HCT116 (cell line): ENCODE results near the gene LILRB1. TPM values are rescaled to one million over a fixed set of nuclear protein-coding genes. Genes with fewer than 3 reads are reported as not detected.

Experiments
- ATAC-seq: fragments of 200-7000 bp; cut with Tn5 transposase; 2 replicates; pipeline ENCODE4 v1.9.1; 2020; ENCODE audit warnings: mild to moderate bottlenecking, moderate library complexity
- BruUV-seq: library from RNA; stranded (reverse); fragments of 400-500 nt; replicated peaks from 2 replicates; lab custom pipeline; 2021; lab: Mats Ljungman, UMichigan
- CTCF ChIA-PET: fragments of 300-600 bp; sonication (Branson Sonifier 250); formaldehyde crosslinking; loops from one replicate; lab custom pipeline; 2021; ENCODE audit warnings: antibody characterized with exemption; lab: Charles Lee
- POLR2A ChIA-PET: fragments of 300-600, 350-600 bp; sonication (Branson Sonifier 250); formaldehyde crosslinking; loops from one replicate; lab custom pipeline; 2021; ENCODE audit warnings: antibody characterized with exemption; lab: Charles Lee
- RAD21 ChIA-PET, 2 experiments: fragments of 300-600 bp; sonication (Branson Sonifier 250); formaldehyde crosslinking; loops; one replicate each; lab custom pipeline; 2023; ENCODE audit warnings: low total read pairs in 2 of 2; ENCODE audit not compliant: uncharacterized antibody in 2 of 2, unreplicated experiment in 2 of 2, low non-redundant PET in 1 of 2; lab: Charles Lee
- DNase-seq: peaks from one replicate; pipeline ENCODE4 v3.0.0-alpha.2; 2010; ENCODE audit warnings: low read depth, low spot score
- H2AFZ ChIP-seq: fragments of 200-600 bp; shearing (Covaris generic), sonication (generic); 2 replicates; pipeline ENCODE4 v1.6.1; 2017; ENCODE audit warnings: low read depth, mixed run types, mixed read lengths, antibody characterized with exemption, low read length; ENCODE audit not compliant: poor library complexity, severe bottlenecking
- H3K27ac ChIP-seq: 2 replicates; pipeline ENCODE4 v1.5.1; 2012; ENCODE audit warnings: low read depth, low read length
- H3K27me3 ChIP-seq: fragments of 200-600 bp; sonication (generic); 2 replicates; pipeline ENCODE4 v1.6.1; 2016; ENCODE audit warnings: mixed run types, low read length, mixed read lengths; ENCODE audit not compliant: insufficient read depth
- H3K36me3 ChIP-seq, 2 experiments: fragments of 200-500 bp in 1 of 2; fragments of 200-600 bp in 1 of 2; sonication (Bioruptor generic) in 1 of 2; sonication (generic) in 1 of 2; 2 replicates each; pipeline versions ENCODE4 v1.5.1 to v1.6.1; 2014 to 2016; ENCODE audit warnings: low read length in 2 of 2, inconsistent platforms in 1 of 2, mixed read lengths in 1 of 2, mixed run types in 1 of 2; ENCODE audit not compliant: insufficient read depth in 2 of 2, control insufficient read depth in 1 of 2
- H3K4me1 ChIP-seq, 2 experiments: fragments of 200-600 bp in 1 of 2; sonication (generic) in 1 of 2; 2 replicates each; pipeline versions ENCODE4 v1.5.1 to v1.6.1; 2012 to 2017; ENCODE audit warnings: low read length in 2 of 2, inconsistent platforms in 1 of 2, mild to moderate bottlenecking in 1 of 2, mixed read lengths in 1 of 2, mixed run types in 1 of 2, moderate library complexity in 1 of 2; ENCODE audit not compliant: insufficient read depth in 2 of 2, control insufficient read depth in 1 of 2
- H3K4me2 ChIP-seq: fragments of 200-600 bp; sonication (generic); 2 replicates; pipeline ENCODE4 v1.6.1; 2017; ENCODE audit warnings: mixed run types, low read length, mixed read lengths
- H3K4me3 ChIP-seq, 2 experiments: fragments of 200-600 bp in 1 of 2; sonication (generic) in 1 of 2; replicated peaks in 1 of 2; 2 replicates each; pipeline ENCODE4 v1.5.1; 2011 to 2016; ENCODE audit warnings: low read length in 2 of 2, control low read depth in 1 of 2, low read depth in 1 of 2, mild to moderate bottlenecking in 1 of 2, mixed read lengths in 1 of 2, mixed run types in 1 of 2
- H3K79me2 ChIP-seq: fragments of 200-600 bp; sonication (generic); 2 replicates; pipeline ENCODE4 v1.6.1; 2017; ENCODE audit warnings: mild to moderate bottlenecking, mixed run types, low read length, moderate library complexity, mixed read lengths; ENCODE audit not compliant: insufficient read depth
- H3K9ac ChIP-seq: fragments of 200-600 bp; sonication (generic); 2 replicates; pipeline ENCODE4 v1.6.1; 2016; ENCODE audit warnings: low read length, mixed read lengths
- H3K9me2 ChIP-seq: fragments of 200-600 bp; sonication (generic), shearing (Covaris generic); 2 replicates; pipeline ENCODE4 v1.6.1; 2017; ENCODE audit warnings: mixed run types, mild to moderate bottlenecking, moderate library complexity; ENCODE audit not compliant: insufficient read depth
- H3K9me3 ChIP-seq, 2 experiments: fragments of 200-500 bp in 1 of 2; fragments of 200-600 bp in 1 of 2; sonication (Bioruptor generic) in 1 of 2; sonication (generic) in 1 of 2; 2 replicates each; pipeline ENCODE4 v1.6.1; 2014 to 2017; ENCODE audit warnings: low read length in 2 of 2, mixed read lengths in 2 of 2, inconsistent platforms in 1 of 2, low read depth in 1 of 2, mild to moderate bottlenecking in 1 of 2, mixed run types in 1 of 2, moderate library complexity in 1 of 2; ENCODE audit not compliant: control insufficient read depth in 1 of 2, insufficient read depth in 1 of 2
- H4K20me1 ChIP-seq: fragments of 200-600 bp; sonication (generic), shearing (Covaris generic); 2 replicates; pipeline ENCODE4 v1.6.1; 2017; ENCODE audit warnings: mixed run types, mild to moderate bottlenecking, moderate library complexity; ENCODE audit not compliant: insufficient read depth
- CEBPB ChIP-seq: IDR thresholded peaks from 2 replicates; pipeline ENCODE4 v1.6.1; 2012; ENCODE audit warnings: low read depth
- EGR1 ChIP-seq: IDR thresholded peaks from 2 replicates; pipeline ENCODE4 v1.6.1; 2012; ENCODE audit warnings: low read depth
- ELF1 ChIP-seq: IDR thresholded peaks from 2 replicates; pipeline ENCODE4 v1.6.1; 2012; ENCODE audit warnings: low read depth, borderline replicate concordance
- EZH2 ChIP-seq: fragments of 200-600 bp; sonication (generic); IDR thresholded peaks from 2 replicates; pipeline ENCODE4 v1.6.1; 2017; ENCODE audit warnings: antibody characterized with exemption, mixed run types
- EZH2phosphoT487 ChIP-seq: fragments of 200-600 bp; IDR thresholded peaks from 2 replicates; pipeline ENCODE4 v1.6.1; 2018; ENCODE audit warnings: antibody characterized with exemption, borderline replicate concordance
- FOSL1 ChIP-seq: IDR thresholded peaks from 2 replicates; pipeline ENCODE4 v1.6.1; 2012; ENCODE audit warnings: low read depth
- JUND ChIP-seq: IDR thresholded peaks from 2 replicates; pipeline ENCODE4 v1.6.1; 2012
- POLR2A ChIP-seq: IDR thresholded peaks from 2 replicates; pipeline ENCODE4 v1.7.0; 2011; ENCODE audit warnings: borderline replicate concordance; ENCODE audit not compliant: insufficient read depth, insufficient read length; ENCODE audit errors: extremely low read depth
- RAD21 ChIP-seq: IDR thresholded peaks from 2 replicates; pipeline ENCODE4 v1.6.1; 2012; ENCODE audit warnings: low read depth, mild to moderate bottlenecking
- SP1 ChIP-seq: IDR thresholded peaks from 2 replicates; pipeline ENCODE4 v1.6.1; 2012; ENCODE audit warnings: low read depth
- TCF7L2 ChIP-seq: IDR thresholded peaks from 2 replicates; pipeline ENCODE4 v1.7.0; 2011; ENCODE audit warnings: borderline replicate concordance, inconsistent platforms; ENCODE audit not compliant: insufficient read depth, insufficient read length; ENCODE audit errors: extremely low read depth
- YY1 ChIP-seq: IDR thresholded peaks from 2 replicates; pipeline ENCODE4 v1.6.1; 2011; ENCODE audit warnings: low read length, low read depth, moderate library complexity, mild to moderate bottlenecking; ENCODE audit not compliant: insufficient replicate concordance; ENCODE audit errors: extremely low read depth
- ZFX ChIP-seq: fragments of 450-650 bp; IDR thresholded peaks from 2 replicates; pipeline ENCODE4 v1.6.1; 2017
- ZNF274 ChIP-seq: fragments of 200-500 bp; sonication (Bioruptor generic); IDR thresholded peaks from 2 replicates; pipeline ENCODE4 v1.6.1; 2014; ENCODE audit warnings: mild to moderate bottlenecking, low read depth, low read length, inconsistent platforms
- intact Hi-C: fragments of 100-400 bp; cut with micrococcal nuclease; formaldehyde crosslinking; loops from 2 replicates; pipeline ENCODE4 v1.10.0; 2022
- total RNA-seq: library from RNA; stranded (reverse); gene quantifications from one replicate; pipeline ENCODE4 v1.2.1, GENCODE V29; 2021; ENCODE audit not compliant: unreplicated experiment
- TF ChIP-seq, protein P1 (sequence below): IDR thresholded peaks from 2 replicates; pipeline ENCODE4 v1.6.1; 2012; ENCODE audit warnings: low read depth
- TF ChIP-seq, protein P2 (sequence below): IDR thresholded peaks from 2 replicates; pipeline ENCODE4 v1.6.1; 2012
- TF ChIP-seq, protein P3 (sequence below): IDR thresholded peaks from 2 replicates; pipeline ENCODE4 v1.6.1; 2012
- TF ChIP-seq, protein P4 (sequence below), 3 experiments: fragments of 200-600 bp in 1 of 3; sonication (generic) in 1 of 3; IDR thresholded peaks in 2 of 3; conservative IDR thresholded peaks in 1 of 3; 2 replicates each; pipeline ENCODE4 v1.5.1; 2012 to 2017; ENCODE audit warnings: low read depth in 2 of 3, low read length in 2 of 3, antibody characterized with exemption in 1 of 3, borderline replicate concordance in 1 of 3, control low read depth in 1 of 3, mild to moderate bottlenecking in 1 of 3, mixed read lengths in 1 of 3, mixed run types in 1 of 3, moderate library complexity in 1 of 3; ENCODE audit not compliant: insufficient read depth in 1 of 3

LILRB1 gene
- total RNA-seq, 1 experiment from 2014 or later: not detected

DNA sequence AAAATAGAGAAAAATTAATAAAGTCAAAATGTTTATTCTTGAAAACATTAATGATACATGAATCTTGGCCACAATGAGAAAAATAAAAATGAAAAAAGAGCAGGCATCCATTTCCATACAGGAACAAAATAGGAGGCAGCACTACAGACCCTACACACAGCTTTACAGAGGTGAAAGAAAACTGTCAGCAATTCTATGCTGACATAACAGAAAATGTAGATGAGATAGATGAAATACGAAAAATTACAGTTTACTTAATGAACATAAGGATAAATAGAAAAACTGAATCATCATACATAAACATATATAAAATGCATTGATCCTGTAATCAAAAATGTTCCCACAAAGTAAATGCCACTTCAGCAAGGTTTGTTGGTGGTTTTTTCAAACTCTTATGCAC is 38.1 kb downstream of the LILRB1 start:
- no peak overlapping the region for H3K4me2 ChIP-seq
- no peaks in the 10 kb centered on the region for H3K9me3 ChIP-seq
- no TSS peak for BruUV-seq
- H2AFZ ChIP-seq: no peak overlapping the region
- POLR2A ChIA-PET: no interaction called here
- CTCF ChIA-PET: no interaction called here
- no peaks in the 10 kb centered on the region for H3K9me2 ChIP-seq
- no peaks in the 10 kb centered on the region for H4K20me1 ChIP-seq
- TF ChIP-seq, protein P1, sequence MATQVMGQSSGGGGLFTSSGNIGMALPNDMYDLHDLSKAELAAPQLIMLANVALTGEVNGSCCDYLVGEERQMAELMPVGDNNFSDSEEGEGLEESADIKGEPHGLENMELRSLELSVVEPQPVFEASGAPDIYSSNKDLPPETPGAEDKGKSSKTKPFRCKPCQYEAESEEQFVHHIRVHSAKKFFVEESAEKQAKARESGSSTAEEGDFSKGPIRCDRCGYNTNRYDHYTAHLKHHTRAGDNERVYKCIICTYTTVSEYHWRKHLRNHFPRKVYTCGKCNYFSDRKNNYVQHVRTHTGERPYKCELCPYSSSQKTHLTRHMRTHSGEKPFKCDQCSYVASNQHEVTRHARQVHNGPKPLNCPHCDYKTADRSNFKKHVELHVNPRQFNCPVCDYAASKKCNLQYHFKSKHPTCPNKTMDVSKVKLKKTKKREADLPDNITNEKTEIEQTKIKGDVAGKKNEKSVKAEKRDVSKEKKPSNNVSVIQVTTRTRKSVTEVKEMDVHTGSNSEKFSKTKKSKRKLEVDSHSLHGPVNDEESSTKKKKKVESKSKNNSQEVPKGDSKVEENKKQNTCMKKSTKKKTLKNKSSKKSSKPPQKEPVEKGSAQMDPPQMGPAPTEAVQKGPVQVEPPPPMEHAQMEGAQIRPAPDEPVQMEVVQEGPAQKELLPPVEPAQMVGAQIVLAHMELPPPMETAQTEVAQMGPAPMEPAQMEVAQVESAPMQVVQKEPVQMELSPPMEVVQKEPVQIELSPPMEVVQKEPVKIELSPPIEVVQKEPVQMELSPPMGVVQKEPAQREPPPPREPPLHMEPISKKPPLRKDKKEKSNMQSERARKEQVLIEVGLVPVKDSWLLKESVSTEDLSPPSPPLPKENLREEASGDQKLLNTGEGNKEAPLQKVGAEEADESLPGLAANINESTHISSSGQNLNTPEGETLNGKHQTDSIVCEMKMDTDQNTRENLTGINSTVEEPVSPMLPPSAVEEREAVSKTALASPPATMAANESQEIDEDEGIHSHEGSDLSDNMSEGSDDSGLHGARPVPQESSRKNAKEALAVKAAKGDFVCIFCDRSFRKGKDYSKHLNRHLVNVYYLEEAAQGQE: no peak
- TF ChIP-seq ZFX: no peak
- TF ChIP-seq EZH2: no peak
- TF ChIP-seq CEBPB: no peak
- no peak for TF ChIP-seq FOSL1
- no peak for TF ChIP-seq YY1
- no peak for TF ChIP-seq POLR2A
- TF ChIP-seq ZNF274: no peak
- no peak for TF ChIP-seq EGR1
- TF ChIP-seq EZH2phosphoT487: no peak
- no peak for TF ChIP-seq TCF7L2
- TF ChIP-seq, protein P2, sequence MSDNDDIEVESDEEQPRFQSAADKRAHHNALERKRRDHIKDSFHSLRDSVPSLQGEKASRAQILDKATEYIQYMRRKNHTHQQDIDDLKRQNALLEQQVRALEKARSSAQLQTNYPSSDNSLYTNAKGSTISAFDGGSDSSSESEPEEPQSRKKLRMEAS: no peak
- TF ChIP-seq, protein P3, sequence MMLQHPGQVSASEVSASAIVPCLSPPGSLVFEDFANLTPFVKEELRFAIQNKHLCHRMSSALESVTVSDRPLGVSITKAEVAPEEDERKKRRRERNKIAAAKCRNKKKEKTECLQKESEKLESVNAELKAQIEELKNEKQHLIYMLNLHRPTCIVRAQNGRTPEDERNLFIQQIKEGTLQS: no peak
- no peak for TF ChIP-seq ELF1
- no peak for TF ChIP-seq RAD21
- TF ChIP-seq JUND: no peak
- TF ChIP-seq SP1: no peak
- TF ChIP-seq, protein P4, sequence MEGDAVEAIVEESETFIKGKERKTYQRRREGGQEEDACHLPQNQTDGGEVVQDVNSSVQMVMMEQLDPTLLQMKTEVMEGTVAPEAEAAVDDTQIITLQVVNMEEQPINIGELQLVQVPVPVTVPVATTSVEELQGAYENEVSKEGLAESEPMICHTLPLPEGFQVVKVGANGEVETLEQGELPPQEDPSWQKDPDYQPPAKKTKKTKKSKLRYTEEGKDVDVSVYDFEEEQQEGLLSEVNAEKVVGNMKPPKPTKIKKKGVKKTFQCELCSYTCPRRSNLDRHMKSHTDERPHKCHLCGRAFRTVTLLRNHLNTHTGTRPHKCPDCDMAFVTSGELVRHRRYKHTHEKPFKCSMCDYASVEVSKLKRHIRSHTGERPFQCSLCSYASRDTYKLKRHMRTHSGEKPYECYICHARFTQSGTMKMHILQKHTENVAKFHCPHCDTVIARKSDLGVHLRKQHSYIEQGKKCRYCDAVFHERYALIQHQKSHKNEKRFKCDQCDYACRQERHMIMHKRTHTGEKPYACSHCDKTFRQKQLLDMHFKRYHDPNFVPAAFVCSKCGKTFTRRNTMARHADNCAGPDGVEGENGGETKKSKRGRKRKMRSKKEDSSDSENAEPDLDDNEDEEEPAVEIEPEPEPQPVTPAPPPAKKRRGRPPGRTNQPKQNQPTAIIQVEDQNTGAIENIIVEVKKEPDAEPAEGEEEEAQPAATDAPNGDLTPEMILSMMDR (IDR thresholded peaks at IDR 0.05 in 2 of 3, conservative IDR thresholded peaks at IDR 0.05 in 1 of 3; ENCODE audit: borderline replicate concordance in 1 of 3, insufficient read depth in 1 of 3, low read depth in 2 of 3, low read length in 2 of 3): no peak
- H3K27me3 ChIP-seq: peaks cover 58% of the 10 kb centered on the region
- ATAC-seq (no peak), DNase-seq (no peak)
- no peak overlapping the region for H3K9ac ChIP-seq
- H3K36me3 ChIP-seq: no peaks in the 10 kb centered on the region
- no peaks in the 10 kb centered on the region for H3K79me2 ChIP-seq
- RAD21 ChIA-PET: no interaction called here
- H3K4me1 ChIP-seq: no peaks in the 10 kb centered on the region
- intact Hi-C loops: no loop called here
- H3K27ac ChIP-seq: no peak overlapping the region
- no peak overlapping the region for H3K4me3 ChIP-seq
